Kidney epithelial cell (primary cell): ENCODE results near the gene G2E3. TPM values are rescaled to one million over a fixed set of nuclear protein-coding genes. Genes with fewer than 3 reads are reported as not detected.
"Not testable (repeated sequence)": the region's sequence is repeated elsewhere in the genome, so short reads cannot be mapped to it uniquely, and the experiment has no call there.

Experiments
- DNase-seq: peaks from one replicate; pipeline ENCODE4 v3.0.0-alpha.2; 2010; ENCODE audit warnings: low read depth
- H3K27me3 ChIP-seq: 2 replicates; pipeline ENCODE4 v1.6.0; 2011; ENCODE audit warnings: low read length; ENCODE audit not compliant: control insufficient read depth, insufficient read depth
- H3K36me3 ChIP-seq: 2 replicates; pipeline ENCODE4 v1.5.1; 2011; ENCODE audit warnings: low read length; ENCODE audit not compliant: control insufficient read depth, insufficient read depth
- H3K4me3 ChIP-seq: 2 replicates; pipeline ENCODE4 v1.5.1; 2011; ENCODE audit warnings: low read depth, mild to moderate bottlenecking, control low read depth, low read length
- total RNA-seq: library from RNA; depleted of rRNA; stranded (reverse); fragments of >200 nt; gene quantifications from 2 replicates; pipeline ENCODE4 v1.2.3, GENCODE V29; 2015
- TF ChIP-seq, protein P1 (sequence below): IDR thresholded peaks from 2 replicates; pipeline ENCODE4 v1.5.1; 2011; ENCODE audit warnings: mild to moderate bottlenecking, moderate library complexity, low read length, control low read depth, inconsistent platforms; ENCODE audit not compliant: insufficient read depth, poor library complexity, severe bottlenecking

The G2E3 gene
- total RNA-seq, 1 donor from 2014 or later = 8.7 TPM

DNA sequence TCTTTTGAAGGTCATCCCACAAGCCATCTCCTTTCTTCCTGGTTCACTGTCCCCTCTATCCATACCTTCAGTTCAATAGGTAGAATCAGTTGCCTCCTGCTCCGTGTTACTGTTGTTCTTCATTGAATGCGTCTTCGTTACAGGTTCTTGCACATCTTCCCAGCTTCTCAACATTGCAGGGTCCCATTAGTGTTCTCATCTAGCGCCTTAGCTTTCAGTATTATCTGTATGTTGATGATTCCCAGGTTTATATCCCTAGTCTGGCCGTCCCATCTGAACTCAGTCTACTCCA is 65.1 kb downstream of the G2E3 start:
- Histone ChIP-seq H3K27me3 (no peaks in the 10 kb centered on the region), H3K4me3 (no peak overlapping the region), H3K36me3 (no peaks in the 10 kb centered on the region)
- TF ChIP-seq, protein P1, sequence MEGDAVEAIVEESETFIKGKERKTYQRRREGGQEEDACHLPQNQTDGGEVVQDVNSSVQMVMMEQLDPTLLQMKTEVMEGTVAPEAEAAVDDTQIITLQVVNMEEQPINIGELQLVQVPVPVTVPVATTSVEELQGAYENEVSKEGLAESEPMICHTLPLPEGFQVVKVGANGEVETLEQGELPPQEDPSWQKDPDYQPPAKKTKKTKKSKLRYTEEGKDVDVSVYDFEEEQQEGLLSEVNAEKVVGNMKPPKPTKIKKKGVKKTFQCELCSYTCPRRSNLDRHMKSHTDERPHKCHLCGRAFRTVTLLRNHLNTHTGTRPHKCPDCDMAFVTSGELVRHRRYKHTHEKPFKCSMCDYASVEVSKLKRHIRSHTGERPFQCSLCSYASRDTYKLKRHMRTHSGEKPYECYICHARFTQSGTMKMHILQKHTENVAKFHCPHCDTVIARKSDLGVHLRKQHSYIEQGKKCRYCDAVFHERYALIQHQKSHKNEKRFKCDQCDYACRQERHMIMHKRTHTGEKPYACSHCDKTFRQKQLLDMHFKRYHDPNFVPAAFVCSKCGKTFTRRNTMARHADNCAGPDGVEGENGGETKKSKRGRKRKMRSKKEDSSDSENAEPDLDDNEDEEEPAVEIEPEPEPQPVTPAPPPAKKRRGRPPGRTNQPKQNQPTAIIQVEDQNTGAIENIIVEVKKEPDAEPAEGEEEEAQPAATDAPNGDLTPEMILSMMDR = no peak
- no peak for DNase-seq

DNA sequence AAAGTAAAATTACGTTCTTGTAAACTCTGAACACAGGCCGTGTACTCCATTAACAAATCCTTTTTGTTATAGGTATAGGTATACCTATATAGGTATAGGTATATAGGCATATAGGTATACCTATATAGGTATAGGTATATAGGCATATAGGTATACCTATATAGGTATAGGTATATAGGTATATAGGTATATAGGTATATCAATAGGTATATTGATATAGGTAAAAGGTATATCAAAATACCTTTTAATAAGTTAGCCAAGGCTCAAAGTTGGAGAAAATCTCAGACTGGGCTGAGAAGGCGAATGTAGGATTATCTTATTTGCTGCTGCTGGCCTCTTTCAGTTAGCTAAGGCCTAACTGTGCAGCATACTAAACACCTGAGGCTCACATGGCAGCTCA is 66.6 kb downstream of the G2E3 start:
- no peaks in the 10 kb centered on the region for H3K27me3 ChIP-seq
- H3K4me3 ChIP-seq = no peak overlapping the region
- TF ChIP-seq, protein P1 = no peak
- no peak for DNase-seq
- no peaks in the 10 kb centered on the region for H3K36me3 ChIP-seq

DNA sequence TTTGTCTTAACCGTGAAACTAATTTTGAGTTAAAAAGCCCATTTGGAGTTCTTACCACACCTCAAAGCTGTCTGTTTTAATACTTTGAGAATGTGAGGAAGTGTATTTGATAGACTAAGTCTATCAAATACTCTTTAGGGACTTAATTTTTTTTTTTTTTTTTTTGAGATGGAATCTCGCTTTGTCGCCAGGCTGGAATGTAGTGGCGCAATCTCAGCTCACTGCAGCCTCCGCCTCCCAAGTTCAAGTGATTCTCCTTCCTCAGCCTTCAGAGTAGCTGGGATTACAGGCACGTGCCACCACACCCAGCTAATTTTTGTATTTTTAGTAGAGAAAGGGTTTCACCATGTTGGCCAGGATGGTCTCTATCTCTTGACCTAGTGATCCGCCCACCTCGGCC is 70.5 kb downstream of the G2E3 start:
- not testable (repeated sequence) for H3K27me3 ChIP-seq, H3K4me3 ChIP-seq, H3K36me3 ChIP-seq, DNase-seq

DNA sequence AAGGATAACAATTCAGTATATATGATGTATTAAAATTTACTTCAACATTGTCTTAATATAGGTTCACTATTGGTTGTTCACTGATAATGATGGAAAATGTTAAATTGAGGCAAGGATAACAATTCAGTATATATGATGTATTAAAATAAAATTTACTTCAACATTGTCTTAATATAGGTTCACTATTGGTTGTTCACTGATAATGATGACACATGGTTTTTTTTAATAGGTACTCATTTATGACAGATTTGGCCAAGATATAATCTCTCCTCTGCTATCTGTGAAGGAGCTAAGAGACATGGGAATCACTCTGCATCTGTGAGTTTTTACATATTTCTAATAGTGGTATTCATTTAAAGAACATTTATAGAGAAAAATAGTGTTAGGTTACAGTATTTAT is 71.3 kb downstream of the G2E3 start:
- H3K4me3 ChIP-seq = no peak overlapping the region
- H3K36me3 ChIP-seq = no peaks in the 10 kb centered on the region
- no peak for DNase-seq
- no peaks in the 10 kb centered on the region for H3K27me3 ChIP-seq
- TF ChIP-seq, protein P1 = no peak

DNA sequence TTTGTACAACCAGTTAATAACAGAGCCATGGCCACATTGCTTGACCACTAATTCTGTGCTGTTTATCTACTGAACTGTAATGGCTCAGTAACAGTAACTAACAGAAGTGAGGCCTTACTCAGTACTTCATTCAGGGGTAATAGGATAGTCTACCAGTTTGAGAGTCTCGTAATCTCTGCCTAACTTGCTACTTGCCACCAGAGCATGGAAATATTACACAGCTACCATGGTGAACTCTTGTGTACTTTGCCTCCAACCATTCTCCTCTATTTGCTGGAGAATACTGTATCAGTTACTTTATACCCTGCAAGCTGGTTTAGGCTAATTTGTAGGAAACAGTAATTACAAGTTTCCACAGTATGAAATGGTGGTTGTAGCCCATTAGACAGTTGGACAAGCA is 73.8 kb downstream of the G2E3 start:
- TF ChIP-seq, protein P1 = no peak
- H3K27me3 ChIP-seq = no peaks in the 10 kb centered on the region
- no peak overlapping the region for H3K4me3 ChIP-seq
- DNase-seq = no peak
- no peaks in the 10 kb centered on the region for H3K36me3 ChIP-seq

DNA sequence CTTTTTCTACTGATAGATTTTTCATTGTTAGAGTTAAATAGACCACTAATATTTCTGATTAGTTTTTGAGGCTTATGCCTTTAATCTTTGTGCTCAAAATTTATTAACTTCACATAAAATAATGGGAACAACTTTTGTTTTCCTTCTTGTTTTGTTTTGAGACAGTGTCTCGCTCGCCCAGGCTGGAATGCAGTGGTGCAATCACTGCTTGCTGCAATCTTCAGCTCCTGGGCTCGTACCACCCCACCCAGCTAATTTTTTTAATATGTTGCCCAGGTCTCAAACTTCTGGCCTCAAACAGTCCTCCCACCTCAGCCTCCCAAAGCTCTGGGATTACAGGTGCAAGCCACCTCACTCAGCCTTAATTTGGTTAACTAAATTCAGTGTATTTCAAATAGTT is 80.0 kb downstream of the G2E3 start:
- Histone ChIP-seq H3K4me3 (no peak overlapping the region), H3K36me3 (no peaks in the 10 kb centered on the region), H3K27me3 (no peaks in the 10 kb centered on the region)
- no peak for DNase-seq
- TF ChIP-seq, protein P1 = no peak
